Mesothelial cell of epicardium (in vitro differentiated cells): ENCODE data around the gene ENDOD1. TPM values are rescaled to one million over a fixed set of nuclear protein-coding genes. Genes with fewer than 3 reads are reported as not detected.

ENCODE experiments used
- DNase-seq, 2 experiments: peaks; one replicate each; pipeline ENCODE4 v3.0.0; 2021; ENCODE audit warnings: low spot score in 2 of 2; ENCODE audit not compliant: unreplicated experiment in 2 of 2
- H3K27ac Mint-ChIP-seq: 2 replicates; pipeline ENCODE4 v1.8.0; 2021; ENCODE audit warnings: mixed read lengths
- H3K27me3 Mint-ChIP-seq: 2 replicates; pipeline ENCODE4 v1.8.0; 2021; ENCODE audit warnings: low read depth, mixed read lengths
- H3K36me3 Mint-ChIP-seq: 2 replicates; pipeline ENCODE4 v1.8.0; 2021; ENCODE audit warnings: mixed read lengths
- H3K4me1 Mint-ChIP-seq: 2 replicates; pipeline ENCODE4 v1.8.0; 2021; ENCODE audit warnings: mixed read lengths
- H3K4me3 Mint-ChIP-seq: 2 replicates; pipeline ENCODE4 v1.8.0; 2021; ENCODE audit warnings: mild to moderate bottlenecking, moderate library complexity, mixed read lengths
- H3K9me3 Mint-ChIP-seq: 2 replicates; pipeline ENCODE4 v1.8.0; 2021; ENCODE audit warnings: mixed read lengths
- CTCF ChIP-seq: fragments of 200-600 bp; sonication (generic); IDR thresholded peaks from one replicate; pipeline ENCODE4 v1.5.0; 2021; ENCODE audit warnings: antibody characterized with exemption; ENCODE audit not compliant: unreplicated experiment
- total RNA-seq: library from RNA; stranded (reverse); gene quantifications from 3 replicates; pipeline ENCODE4 v1.2.1, GENCODE V29; 2021

The ENDOD1 gene
- total RNA-seq, 1 donor from 2014 or later, result 7.6 TPM

- no peak for DNase-seq
- no peaks in the 10 kb centered on the region for H3K27me3 Mint-ChIP-seq
- H3K27ac Mint-ChIP-seq, result no peak overlapping the region
- H3K9me3 Mint-ChIP-seq, result no peaks in the 10 kb centered on the region
- H3K36me3 Mint-ChIP-seq, result no peaks in the 10 kb centered on the region
- no peak overlapping the region for H3K4me3 Mint-ChIP-seq
- H3K4me1 Mint-ChIP-seq, result peaks cover 6% of the 10 kb centered on the region
- TF ChIP-seq CTCF, result no peak
Measured at GRCh38 chr11:95085117-95085816, 4.4 kb upstream of the ENDOD1 start.

- H3K27ac Mint-ChIP-seq, result no peak overlapping the region
- peaks cover 15% of the 10 kb centered on the region for H3K4me1 Mint-ChIP-seq
- H3K36me3 Mint-ChIP-seq, result no peaks in the 10 kb centered on the region
- DNase-seq, result no peak
- no peak overlapping the region for H3K4me3 Mint-ChIP-seq
- H3K27me3 Mint-ChIP-seq, result no peaks in the 10 kb centered on the region
- no peaks in the 10 kb centered on the region for H3K9me3 Mint-ChIP-seq
- TF ChIP-seq CTCF, result no peak
Measured at GRCh38 chr11:95086151-95086550, 3.5 kb upstream of the ENDOD1 start.

DNA sequence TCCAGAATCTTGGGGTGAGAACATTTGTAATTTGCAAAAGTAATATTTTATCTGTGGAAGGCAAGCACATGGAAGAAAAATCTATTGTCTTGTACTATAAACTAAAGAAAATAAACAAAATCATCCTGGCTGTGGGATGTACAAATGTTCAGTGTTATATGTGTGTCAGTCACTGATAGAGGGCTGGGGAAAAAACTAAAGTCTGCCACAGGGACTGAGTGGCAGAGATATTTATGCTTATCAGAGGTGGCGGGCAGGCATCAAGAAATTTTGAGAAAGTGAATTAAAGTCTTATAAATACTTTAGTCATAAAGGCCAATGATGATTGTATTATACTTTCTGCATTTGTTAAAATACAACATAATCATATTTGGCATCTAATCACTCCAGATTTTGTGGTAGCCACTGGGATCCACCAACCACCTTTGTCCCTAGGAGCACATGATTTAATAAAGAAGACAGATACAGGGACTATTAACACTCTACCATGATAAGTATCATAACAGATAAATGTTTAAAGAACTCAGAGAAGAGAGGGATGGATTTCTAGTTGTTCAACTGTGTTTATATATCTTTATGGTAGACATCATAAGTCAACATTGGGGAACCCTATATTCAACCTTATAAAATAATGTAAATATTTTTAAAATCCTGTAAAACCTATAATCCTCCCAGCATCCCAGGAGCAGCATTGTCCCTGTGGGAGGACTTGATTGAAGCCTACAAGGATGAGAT is 2.6 kb upstream of the ENDOD1 start:
- Mint-ChIP-seq H3K27me3 (no peaks in the 10 kb centered on the region), H3K4me1 (peaks cover 16% of the 10 kb centered on the region), H3K4me3 (no peak overlapping the region), H3K36me3 (no peaks in the 10 kb centered on the region), H3K27ac (no peak overlapping the region), H3K9me3 (no peaks in the 10 kb centered on the region)
- DNase-seq, result no peak
- TF ChIP-seq CTCF, result no peak

- no peak for TF ChIP-seq CTCF
- Mint-ChIP-seq H3K9me3 (no peaks in the 10 kb centered on the region), H3K4me3 (peak overlapping the region; percentile 80), H3K27ac (peak overlapping the region; percentile 75), H3K4me1 (peaks cover 18% of the 10 kb centered on the region), H3K36me3 (no peaks in the 10 kb centered on the region), H3K27me3 (no peaks in the 10 kb centered on the region)
- DNase-seq, result no peak
Measured at GRCh38 chr11:95088946-95089619, 563 bp upstream of the ENDOD1 start.

- Mint-ChIP-seq H3K4me1 (peaks cover 18% of the 10 kb centered on the region), H3K36me3 (no peaks in the 10 kb centered on the region), H3K27me3 (no peaks in the 10 kb centered on the region), H3K9me3 (no peaks in the 10 kb centered on the region), H3K4me3 (no peak overlapping the region), H3K27ac (no peak overlapping the region)
- no peak for TF ChIP-seq CTCF
- DNase-seq, result no peak
Measured at GRCh38 chr11:95091663-95092180, 2.1 kb downstream of the ENDOD1 start.
